Stomach (tissue), 4 donors: ENCODE measurements around the gene VGLL4.

Source experiments
- POLR2A ChIP-seq, 4 donors: fragments of 450-650 bp; IDR thresholded peaks; one replicate each; pipeline ENCODE4 v1.6.1; 2016; ENCODE audit warnings: antibody characterized with exemption in 4 of 4, control low read depth in 2 of 4, mild to moderate bottlenecking in 1 of 4, moderate library complexity in 1 of 4
- TF ChIP-seq, protein P1 (sequence below), 7 experiments: fragments of 450-650 bp in 4 of 7; fragments of 200-600 bp in 3 of 7; sonication (generic) in 3 of 7; IDR thresholded peaks; one replicate each; pipeline ENCODE4 v1.5.1; 2016 to 2019; ENCODE audit warnings: antibody characterized with exemption in 7 of 7, control low read depth in 2 of 7, mild to moderate bottlenecking in 1 of 7

DNA sequence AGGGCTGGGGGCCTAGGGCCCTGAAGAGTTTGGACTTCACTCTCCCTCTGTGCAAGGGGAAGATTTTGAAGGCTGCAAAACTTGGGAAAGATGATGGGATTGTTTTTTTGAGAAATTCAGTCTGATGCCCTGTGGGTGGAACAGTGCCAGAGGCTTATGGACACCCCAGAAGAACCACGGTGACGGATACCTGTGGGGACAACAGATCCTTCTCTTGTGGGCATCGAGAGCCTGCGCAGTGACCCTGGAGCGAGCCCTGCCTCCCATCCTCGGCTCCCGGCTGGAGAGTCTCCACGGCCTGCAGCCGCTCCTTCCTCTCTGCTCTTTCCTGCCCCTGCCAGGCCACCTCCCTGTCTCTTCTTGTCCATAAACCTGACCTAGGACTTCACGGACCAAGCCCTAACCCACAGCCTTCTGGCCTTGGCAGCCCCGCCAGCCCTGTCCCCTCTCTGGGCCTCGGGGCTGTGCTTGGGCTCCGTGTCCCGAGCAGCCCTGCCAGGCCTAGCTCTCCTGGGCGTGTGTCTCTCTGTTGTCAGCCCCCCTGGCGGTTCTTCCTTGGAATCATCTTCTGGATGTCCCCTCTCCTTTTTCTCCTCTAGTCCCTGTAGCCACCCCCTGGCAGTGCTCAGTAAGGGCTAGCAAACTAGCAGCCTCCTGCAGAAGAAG, 98.4 kb downstream of the VGLL4 start:
- TF ChIP-seq, protein P1, sequence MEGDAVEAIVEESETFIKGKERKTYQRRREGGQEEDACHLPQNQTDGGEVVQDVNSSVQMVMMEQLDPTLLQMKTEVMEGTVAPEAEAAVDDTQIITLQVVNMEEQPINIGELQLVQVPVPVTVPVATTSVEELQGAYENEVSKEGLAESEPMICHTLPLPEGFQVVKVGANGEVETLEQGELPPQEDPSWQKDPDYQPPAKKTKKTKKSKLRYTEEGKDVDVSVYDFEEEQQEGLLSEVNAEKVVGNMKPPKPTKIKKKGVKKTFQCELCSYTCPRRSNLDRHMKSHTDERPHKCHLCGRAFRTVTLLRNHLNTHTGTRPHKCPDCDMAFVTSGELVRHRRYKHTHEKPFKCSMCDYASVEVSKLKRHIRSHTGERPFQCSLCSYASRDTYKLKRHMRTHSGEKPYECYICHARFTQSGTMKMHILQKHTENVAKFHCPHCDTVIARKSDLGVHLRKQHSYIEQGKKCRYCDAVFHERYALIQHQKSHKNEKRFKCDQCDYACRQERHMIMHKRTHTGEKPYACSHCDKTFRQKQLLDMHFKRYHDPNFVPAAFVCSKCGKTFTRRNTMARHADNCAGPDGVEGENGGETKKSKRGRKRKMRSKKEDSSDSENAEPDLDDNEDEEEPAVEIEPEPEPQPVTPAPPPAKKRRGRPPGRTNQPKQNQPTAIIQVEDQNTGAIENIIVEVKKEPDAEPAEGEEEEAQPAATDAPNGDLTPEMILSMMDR (IDR thresholded peaks at IDR 0.05): no peak
- TF ChIP-seq POLR2A (IDR thresholded peaks at IDR 0.05): no peak
